HG02571 (cell line): ENCODE results near the gene PPP1R12B.
"Not testable (repeated sequence)": the region's sequence is repeated elsewhere in the genome, so short reads cannot be mapped to it uniquely, and the experiment has no call there.

ENCODE experiments used
- ATAC-seq: cut with Tn5 transposase; IDR thresholded peaks from one replicate; pipeline ENCODE4 v1.9.1; 2021; ENCODE audit warnings: mild to moderate bottlenecking, moderate library complexity; ENCODE audit not compliant: unreplicated experiment

The PPP1R12B gene

GRCh38 chr1:202473266-202474045 is 125.0 kb downstream of the PPP1R12B start:
- ATAC-seq: not testable (repeated sequence)

GRCh38 chr1:202479661-202480060 is 131.2 kb downstream of the PPP1R12B start:
- not testable (repeated sequence) for ATAC-seq

GRCh38 chr1:202480640-202481039 is 132.1 kb downstream of the PPP1R12B start:
- ATAC-seq: not testable (repeated sequence)

GRCh38 chr1:202483362-202483761 is 134.9 kb downstream of the PPP1R12B start:
- ATAC-seq: not testable (repeated sequence)

GRCh38 chr1:202484032-202484431 is 135.5 kb downstream of the PPP1R12B start:
- ATAC-seq: not testable (repeated sequence)

- not testable (repeated sequence) for ATAC-seq
These were observed 136.3 kb downstream of the PPP1R12B start for GRCh38 chr1:202484820-202485219.

- not testable (repeated sequence) for ATAC-seq
These were observed 139.7 kb downstream of the PPP1R12B start for GRCh38 chr1:202488178-202488649.

GRCh38 chr1:202489101-202489500 is 140.6 kb downstream of the PPP1R12B start:
- not testable (repeated sequence) for ATAC-seq

GRCh38 chr1:202493112-202493511 is 144.6 kb downstream of the PPP1R12B start:
- ATAC-seq: not testable (repeated sequence)

- ATAC-seq: no peak
These were observed 150.0 kb downstream of the PPP1R12B start for GRCh38 chr1:202498542-202498941.

GRCh38 chr1:202499997-202500396 is 151.5 kb downstream of the PPP1R12B start:
- not testable (repeated sequence) for ATAC-seq

- ATAC-seq: no peak
These were observed 152.8 kb downstream of the PPP1R12B start for GRCh38 chr1:202501281-202501680.

GRCh38 chr1:202505356-202505755 is 156.9 kb downstream of the PPP1R12B start:
- no peak for ATAC-seq

GRCh38 chr1:202505880-202506575 is 157.5 kb downstream of the PPP1R12B start:
- ATAC-seq: not testable (repeated sequence)

- not testable (repeated sequence) for ATAC-seq
These were observed 160.4 kb downstream of the PPP1R12B start for GRCh38 chr1:202508863-202509262.

GRCh38 chr1:202513875-202514274 is 165.4 kb downstream of the PPP1R12B start:
- peak; percentile 70 for ATAC-seq

- ATAC-seq: no peak
These were observed 168.0 kb downstream of the PPP1R12B start for GRCh38 chr1:202516434-202516877.

- not testable (repeated sequence) for ATAC-seq
These were observed 168.6 kb downstream of the PPP1R12B start for GRCh38 chr1:202517146-202517545.

- not testable (repeated sequence) for ATAC-seq
These were observed 169.7 kb downstream of the PPP1R12B start for GRCh38 chr1:202518180-202518579.

GRCh38 chr1:202518905-202519304 is 170.4 kb downstream of the PPP1R12B start:
- not testable (repeated sequence) for ATAC-seq

GRCh38 chr1:202520129-202520856 is 171.8 kb downstream of the PPP1R12B start:
- not testable (repeated sequence) for ATAC-seq
